HEK293 (cell line): ENCODE data around the gene MYCN.

Experiments
- CTCF ChIA-PET: fragments of 350-600 bp; formaldehyde crosslinking; extraction: SDS; loops from one replicate; lab custom pipeline; 2021; ENCODE audit warnings: antibody characterized with exemption; lab: Yijun Ruan, JAX
- POLR2A ChIA-PET: fragments of 300-600 bp; formaldehyde crosslinking; extraction: SDS; loops from one replicate; lab custom pipeline; 2020; ENCODE audit warnings: antibody characterized with exemption, inconsistent platforms; lab: Yijun Ruan, JAX
- H3K27ac ChIP-seq: fragments of 200-500 bp; sonication (Bioruptor generic); 2 replicates; pipeline ENCODE4 v1.5.1; 2014; ENCODE audit warnings: low read depth, low read length, control low read depth, inconsistent platforms; ENCODE audit errors: extremely low read depth
- H3K36me3 ChIP-seq, 2 experiments: fragments of 200-500 bp in 1 of 2; sonication (Bioruptor generic) in 1 of 2; 1 replicate in 1 of 2; 2 replicates in 1 of 2; pipeline ENCODE4 v1.5.1; 2014 to 2017; ENCODE audit warnings: inconsistent platforms in 2 of 2, low read length in 2 of 2; ENCODE audit not compliant: control insufficient read depth in 2 of 2, insufficient read depth in 1 of 2
- H3K4me1 ChIP-seq: fragments of 200-500 bp; sonication (Bioruptor generic); 2 replicates; pipeline ENCODE4 v1.5.1; 2014; ENCODE audit warnings: mild to moderate bottlenecking, low read length, inconsistent platforms; ENCODE audit not compliant: control insufficient read depth, insufficient read depth
- H3K4me3 ChIP-seq: 2 replicates; pipeline ENCODE4 v1.5.1; 2011; ENCODE audit warnings: low read depth, mild to moderate bottlenecking, control low read depth, low read length, moderate library complexity
- H3K9me3 ChIP-seq: fragments of 200-500 bp; sonication (Bioruptor generic); 2 replicates; pipeline ENCODE4 v1.5.1; 2014; ENCODE audit warnings: low read depth, low read length, inconsistent platforms; ENCODE audit not compliant: control insufficient read depth, insufficient read depth
- HOXA7 ChIP-seq: sonication (generic); formaldehyde crosslinking; IDR thresholded peaks from 2 replicates; pipeline ENCODE4 v1.8.1; 2022; ENCODE audit warnings: missing genetic modification reagents, borderline replicate concordance
- KLF1 ChIP-seq: fragments of 450-650 bp; formaldehyde crosslinking; IDR thresholded peaks from 2 replicates; pipeline ENCODE4 v1.5.1; 2016; ENCODE audit warnings: missing biosample characterization, missing genetic modification characterization
- REST ChIP-seq: fragments of 450-650 bp; formaldehyde crosslinking; IDR thresholded peaks from 2 replicates; pipeline ENCODE4 v1.5.1; 2016; ENCODE audit warnings: missing biosample characterization, missing genetic modification characterization
- SALL2 ChIP-seq: fragments of 450-650 bp; formaldehyde crosslinking; IDR thresholded peaks from 2 replicates; pipeline ENCODE4 v1.5.0; 2017; ENCODE audit warnings: missing biosample characterization, mild to moderate bottlenecking, missing genetic modification characterization, borderline replicate concordance
- SP3 ChIP-seq: fragments of 450-650 bp; formaldehyde crosslinking; IDR thresholded peaks from 2 replicates; pipeline ENCODE4 v1.5.1; 2016; ENCODE audit warnings: missing biosample characterization, missing genetic modification characterization
- WT1 ChIP-seq: fragments of 450-650 bp; formaldehyde crosslinking; IDR thresholded peaks from 2 replicates; pipeline ENCODE4 v1.5.1; 2016; ENCODE audit warnings: missing biosample characterization, missing genetic modification characterization
- ZBTB1 ChIP-seq: fragments of 450-650 bp; formaldehyde crosslinking; IDR thresholded peaks from 2 replicates; pipeline ENCODE4 v1.5.1; 2016; ENCODE audit warnings: missing biosample characterization, missing genetic modification characterization
- ZFP3 ChIP-seq: fragments of 450-650 bp; formaldehyde crosslinking; IDR thresholded peaks from 2 replicates; pipeline ENCODE4 v1.5.1; 2016; ENCODE audit warnings: low read depth, missing biosample characterization, missing genetic modification characterization
- ZFP37 ChIP-seq: fragments of 450-650 bp; formaldehyde crosslinking; IDR thresholded peaks from 2 replicates; pipeline ENCODE4 v1.5.1; 2016; ENCODE audit warnings: missing biosample characterization, missing genetic modification characterization
- ZNF10 ChIP-seq: fragments of 450-650 bp; formaldehyde crosslinking; IDR thresholded peaks from 2 replicates; pipeline ENCODE4 v1.5.1; 2017; ENCODE audit warnings: missing biosample characterization, missing genetic modification characterization
- ZNF132 ChIP-seq: fragments of 450-650 bp; formaldehyde crosslinking; IDR thresholded peaks from 2 replicates; pipeline ENCODE4 v1.5.1; 2017; ENCODE audit warnings: missing biosample characterization, missing genetic modification characterization, borderline replicate concordance
- ZNF148 ChIP-seq: fragments of 450-650 bp; formaldehyde crosslinking; IDR thresholded peaks from 2 replicates; pipeline ENCODE4 v1.5.0; 2017; ENCODE audit warnings: missing biosample characterization, missing genetic modification characterization, borderline replicate concordance
- ZNF202 ChIP-seq: fragments of 450-650 bp; formaldehyde crosslinking; IDR thresholded peaks from 2 replicates; pipeline ENCODE4 v1.5.1; 2016; ENCODE audit warnings: missing biosample characterization, missing genetic modification characterization, borderline replicate concordance
- ZNF404 ChIP-seq: fragments of 450-650 bp; formaldehyde crosslinking; IDR thresholded peaks from 2 replicates; pipeline ENCODE4 v1.5.1; 2017; ENCODE audit warnings: missing biosample characterization, missing genetic modification characterization
- ZNF530 ChIP-seq: fragments of 450-650 bp; formaldehyde crosslinking; IDR thresholded peaks from 2 replicates; pipeline ENCODE4 v1.5.1; 2016; ENCODE audit warnings: low read depth, missing biosample characterization, missing genetic modification characterization
- ZNF560 ChIP-seq: fragments of 450-650 bp; formaldehyde crosslinking; IDR thresholded peaks from 2 replicates; pipeline ENCODE4 v1.5.1; 2017; ENCODE audit warnings: missing biosample characterization, missing genetic modification characterization, borderline replicate concordance
- ZNF658 ChIP-seq: fragments of 450-650 bp; formaldehyde crosslinking; IDR thresholded peaks from 2 replicates; pipeline ENCODE4; 2016; ENCODE audit warnings: missing biosample characterization, missing genetic modification characterization
- ZNF692 ChIP-seq: fragments of 450-650 bp; formaldehyde crosslinking; IDR thresholded peaks from 2 replicates; pipeline ENCODE4 v1.5.1; 2016; ENCODE audit warnings: missing biosample characterization, missing genetic modification characterization
- ZNF776 ChIP-seq: fragments of 450-650 bp; formaldehyde crosslinking; IDR thresholded peaks from 2 replicates; pipeline ENCODE4 v1.5.0; 2017; ENCODE audit warnings: missing biosample characterization, missing genetic modification characterization, borderline replicate concordance
- ZNF792 ChIP-seq: fragments of 450-650 bp; formaldehyde crosslinking; IDR thresholded peaks from 2 replicates; pipeline ENCODE4 v1.5.1; 2016; ENCODE audit warnings: missing biosample characterization, missing genetic modification characterization
- ZNF837 ChIP-seq: fragments of 450-650 bp; formaldehyde crosslinking; IDR thresholded peaks from 2 replicates; pipeline ENCODE4 v1.5.1; 2016; ENCODE audit warnings: missing biosample characterization, missing genetic modification characterization

The MYCN gene

GRCh38 chr2:15933184-15933845 is 7.0 kb upstream of the MYCN start:
- Histone ChIP-seq H3K9me3 (no peaks in the 10 kb centered on the region), H3K36me3 (no peaks in the 10 kb centered on the region), H3K27ac (no peak overlapping the region), H3K4me3 (no peak overlapping the region), H3K4me1 (no peaks in the 10 kb centered on the region)
- TF ChIP-seq HOXA7 (CRISPR knock-in tag) (no peak), ZNF148 (tag by site-specific recombination) (no peak), ZBTB1 (tag by site-specific recombination) (no peak), KLF1 (no peak), ZNF776 (no peak), ZNF10 (tag by site-specific recombination) (no peak), ZNF658 (tag by site-specific recombination) (no peak), ZFP3 (tag by site-specific recombination) (no peak), SALL2 (tag by site-specific recombination) (no peak), ZNF404 (tag by site-specific recombination) (no peak), ZNF132 (tag by site-specific recombination) (no peak), SP3 (tag by site-specific recombination) (no peak), WT1 (tag by site-specific recombination) (no peak), ZNF202 (tag by site-specific recombination) (no peak), ZNF560 (no peak), ZNF692 (tag by site-specific recombination) (no peak), ZFP37 (no peak), ZNF837 (tag by site-specific recombination) (no peak), ZNF792 (tag by site-specific recombination) (no peak)
- POLR2A ChIA-PET = no interaction called here
- CTCF ChIA-PET = interaction anchor here (0.6 to 1.2 kb wide), 3 partner anchors 10 to 297 kb away, joined by 3 to 4 read pairs (median 4); no protein-coding TSS in a partner anchor

- Histone ChIP-seq H3K4me1 (no peaks in the 10 kb centered on the region; the same call in 1 of the 2 replicates), H3K4me3 (no peak overlapping the region), H3K9me3 (no peaks in the 10 kb centered on the region)
- CTCF ChIA-PET = interaction anchor here (0.7 to 1.0 kb wide), 2 partner anchors 9 to 209 kb away, joined by 3 to 4 read pairs; no protein-coding TSS in a partner anchor
- no peak for TF ChIP-seq REST (tag by site-specific recombination)
- no peak for TF ChIP-seq ZNF792 (tag by site-specific recombination)
- no peak for TF ChIP-seq ZNF530
- TF ChIP-seq, all 188 proteins: peak for 0
- no peaks in the 10 kb centered on the region for H3K36me3 ChIP-seq
- POLR2A ChIA-PET = no interaction called here
- H3K27ac ChIP-seq = no peak overlapping the region
These were observed 5.9 kb upstream of the MYCN start for GRCh38 chr2:15934291-15934945.
